GM19351 (cell line): Measurements from ENCODE around the gene KICS2.

ENCODE experiments used
- ATAC-seq: cut with Tn5 transposase; IDR thresholded peaks from one replicate; pipeline ENCODE4 v1.9.1; 2021; ENCODE audit warnings: mild to moderate bottlenecking, moderate library complexity; ENCODE audit not compliant: unreplicated experiment

KICS2 gene

GRCh38 chr12:64175254-64175945, 46.7 kb downstream of the KICS2 start:
- no peak for ATAC-seq

GRCh38 chr12:64173456-64173855, 48.6 kb downstream of the KICS2 start:
- ATAC-seq, result no peak
